ENCODE data around the gene CLMN. TPM values are rescaled to one million over a fixed set of nuclear protein-coding genes. Genes with fewer than 3 reads are reported as not detected.

CLMN gene
- total and polyA plus RNA-seq, 2 of the 13 experiments (the other 11 are each of a cell fraction or from before 2014, with no cell fraction given) = 15.1 to 16.7 TPM

GRCh38 chr14:95137164-95137803 is 182.4 kb downstream of the CLMN start:
- peaks cover 75% of the 10 kb centered on the region for H3K79me2 ChIP-seq (ENCODE audit: insufficient read depth, low read length)
- no peak overlapping the region for H2AFZ ChIP-seq (ENCODE audit: low read length)
- in situ Hi-C loops (cut with HindIII; ENCODE audit: extremely low pct_ligation_motif_present, low pct_unique_long_range_greater_than_20kb) = no loop called here
- ChIA-PET POLR2A (no interaction called here), CTCF (ENCODE audit: low intra/inter-chr PET ratio, low total read pairs) (no interaction called here)
- no peak overlapping the region for H3K9ac ChIP-seq (ENCODE audit: insufficient read depth, low read depth, low read length)
- no peak overlapping the region for H3K4me2 ChIP-seq (ENCODE audit: low read depth, low read length)
- H4K20me1 ChIP-seq (ENCODE audit: insufficient read depth, low read length) = peaks cover 12% of the 10 kb centered on the region
- H3K4me1 ChIP-seq (ENCODE audit: insufficient read depth, low read length) = peaks cover 19% of the 10 kb centered on the region
- peaks cover 0 to 14% of the 10 kb centered on the region in 2 experiments; a peak in 2 of 5 replicates for H3K36me3 ChIP-seq (replicated peaks in 1 of 2; ENCODE audit: control insufficient read depth in 1 of 2, insufficient read depth in 2 of 2, low read length in 2 of 2)
- no peaks in the 10 kb centered on the region for H3K9me3 ChIP-seq (ENCODE audit: low read length)
- TF ChIP-seq EED (CRISPR knock-in tag; IDR thresholded peaks at IDR 0.05) (no peak), HNRNPK (IDR thresholded peaks at IDR 0.05; ENCODE audit: low read depth, low read length, poor library complexity, severe bottlenecking) (peak; percentile 99), RAD21 (CRISPR knock-in tag; IDR thresholded peaks at IDR 0.05) (no peak), ZNF512 (CRISPR knock-in tag; IDR thresholded peaks at IDR 0.05) (peak; percentile 63; the same call in 1 of the 2 replicates), JDP2 (CRISPR knock-in tag; IDR thresholded peaks at IDR 0.05; ENCODE audit: borderline replicate concordance) (no peak), PCBP1 (IDR thresholded peaks at IDR 0.05; ENCODE audit: borderline replicate concordance, low read depth, low read length) (0 out of 2 replicates have a peak, but pooled peaks have one; percentile 71), CEBPB (IDR thresholded peaks at IDR 0.05; ENCODE audit: borderline replicate concordance, low read depth, low read length) (no peak), PCBP2 (optimal IDR thresholded peaks at IDR 0.05; ENCODE audit: low read depth, low read length, poor library complexity, severe bottlenecking) (peak; percentile 100), ZKSCAN8 (CRISPR knock-in tag; IDR thresholded peaks at IDR 0.05; ENCODE audit: borderline replicate concordance) (no peak)
- BruUV-seq (replicated peaks) = no TSS peak
- H3K4me3 ChIP-seq (replicated peaks in 1 of 3; ENCODE audit: insufficient read depth in 1 of 3, low read depth in 2 of 3, low read length in 3 of 3) = no peak overlapping the region
- intact Hi-C loops (cut with micrococcal nuclease; ENCODE audit: unreplicated experiment) = no loop called here
- FAIRE-seq (no peak), DNase-seq (ENCODE audit: low spot score) (no peak), ATAC-seq (no peak)
- H3K27me3 ChIP-seq (ENCODE audit: control insufficient read depth in 1 of 2, insufficient read depth in 2 of 2, low read length in 2 of 2) = no peaks in the 10 kb centered on the region
- no peak overlapping the region for H3K27ac ChIP-seq (ENCODE audit: extremely low read length, insufficient read depth, low read length)

Data from HepG2 (cell line).